Measurements from ENCODE around the gene ARHGEF3.
"Not testable (repeated sequence)": the region's sequence is repeated elsewhere in the genome, so short reads cannot be mapped to it uniquely, and the experiment has no call there.

Gene ARHGEF3

DNA sequence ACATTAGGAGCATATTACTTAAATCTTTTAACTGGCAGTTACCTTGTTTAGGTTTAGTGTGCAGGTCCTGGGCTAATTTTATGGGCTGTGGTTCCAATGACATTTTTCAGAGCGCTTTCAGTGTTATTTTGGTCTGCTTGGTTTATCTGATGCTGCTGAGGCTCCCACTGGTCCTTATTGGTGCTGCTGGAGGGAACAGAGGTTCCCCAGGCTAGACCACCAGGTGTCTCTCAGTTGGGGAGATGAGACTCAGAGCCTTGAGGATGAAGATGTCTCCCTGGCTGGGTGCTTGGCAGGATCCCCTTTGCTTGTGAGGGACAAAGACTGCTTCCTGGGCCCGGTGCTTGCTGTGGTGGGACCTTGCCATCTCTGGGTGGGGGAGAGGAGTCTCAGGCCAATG, 90.4 kb downstream of the ARHGEF3 start:
- DNase-seq = no peak

DNA sequence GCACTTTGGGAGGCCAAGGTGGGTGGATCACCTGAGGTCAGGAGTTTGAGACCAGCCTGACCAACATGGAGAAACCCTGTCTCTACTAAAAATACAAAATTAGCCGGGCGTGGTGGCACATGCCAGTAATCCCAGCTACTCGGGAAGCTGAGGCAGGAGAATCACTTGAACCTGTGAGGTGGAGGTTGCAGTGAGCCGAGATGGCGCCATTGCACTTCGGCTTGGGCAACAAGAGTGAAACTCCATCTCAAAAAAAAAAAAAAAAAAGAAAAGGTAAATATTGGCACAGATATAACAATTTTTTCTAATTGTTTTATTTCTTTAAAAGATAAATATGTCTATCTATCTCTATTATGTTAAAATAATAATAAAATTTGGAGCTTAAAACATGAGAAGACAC, 94.3 kb downstream of the ARHGEF3 start:
- not testable (repeated sequence) for DNase-seq

GRCh38 chr3:56706629-56707028, 95.1 kb downstream of the ARHGEF3 start:
- DNase-seq = no peak

- DNase-seq = peak in 1 of 2 donors; percentile 24
Observed at GRCh38 chr3:56704706-56705105, 97.0 kb downstream of the ARHGEF3 start.

DNA sequence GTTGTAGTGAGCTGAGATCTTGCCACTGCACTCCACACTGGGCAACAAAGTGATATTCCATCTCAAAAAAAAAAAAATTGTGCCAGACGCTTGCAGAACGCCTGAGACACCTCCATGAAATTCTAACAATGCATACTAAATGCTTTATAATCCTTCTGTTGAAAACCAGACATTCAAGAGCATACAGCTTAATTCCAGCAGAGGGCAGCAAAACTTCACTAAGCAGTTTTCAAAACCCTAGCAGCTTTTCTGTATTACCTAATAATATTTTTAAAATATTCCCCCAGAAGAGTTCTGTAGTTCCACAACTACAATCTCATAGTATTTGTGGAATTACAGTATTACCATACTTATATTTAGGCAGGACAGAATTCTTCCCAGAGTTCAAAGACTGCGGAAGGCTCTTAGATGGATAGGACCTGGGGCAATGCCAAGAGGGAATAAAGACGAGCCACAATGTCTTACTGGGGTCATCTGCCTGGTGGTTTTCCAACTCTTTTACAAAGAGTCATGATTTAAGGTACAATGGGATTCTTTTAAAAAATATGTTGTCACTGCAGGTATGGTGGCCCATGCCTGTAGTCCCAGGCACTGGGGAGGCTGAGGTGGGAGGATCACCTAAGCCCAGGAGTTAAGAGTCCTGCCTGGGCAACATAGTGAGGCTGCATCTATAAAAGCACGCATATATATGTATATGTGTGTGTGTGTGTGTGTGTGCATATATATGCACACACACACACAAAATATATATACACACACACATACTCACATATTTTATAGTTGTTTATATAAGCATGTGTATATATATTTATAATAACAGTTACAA, 99.0 kb downstream of the ARHGEF3 start:
- DNase-seq = peak in 1 of 2 donors; percentile 69

- no peak for DNase-seq
Observed at GRCh38 chr3:56700151-56700550, 101.6 kb downstream of the ARHGEF3 start.

DNA sequence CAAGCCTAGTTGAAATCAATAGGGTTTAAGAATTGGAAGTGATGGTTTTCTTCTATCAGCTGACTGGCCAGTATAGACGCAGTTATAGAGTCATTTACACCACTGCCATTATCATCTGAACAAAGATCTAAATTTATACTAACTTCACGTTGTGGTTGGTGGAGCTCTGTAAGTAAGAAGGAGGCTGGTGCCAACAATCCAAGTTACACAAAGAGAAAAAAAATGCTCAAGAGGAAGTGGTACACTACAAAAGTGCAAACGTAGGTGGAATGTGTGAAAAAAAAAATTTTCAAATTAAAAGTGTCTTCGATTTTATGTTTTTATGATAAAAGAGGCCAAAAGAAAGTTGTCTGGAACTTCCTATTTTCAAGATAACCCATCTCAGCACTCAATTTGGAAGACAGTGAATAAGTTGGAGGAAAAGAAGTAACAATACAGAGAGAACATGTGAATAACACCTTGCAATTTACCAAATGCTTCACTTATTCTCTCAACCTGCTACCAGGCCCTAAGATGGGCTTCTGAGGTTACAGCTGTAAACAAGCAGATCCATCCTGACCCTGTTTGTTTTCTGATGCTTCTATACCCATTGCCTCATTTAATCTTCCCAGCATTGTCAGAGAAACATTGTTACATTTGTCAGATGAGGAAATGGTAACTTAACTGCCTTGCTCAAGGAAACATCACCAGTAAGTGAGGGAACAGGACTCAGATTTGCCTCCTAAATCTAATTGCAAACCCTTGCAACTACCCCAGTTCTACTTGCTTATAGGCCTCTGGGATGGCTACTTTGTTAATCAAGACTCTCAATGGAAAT, 106.7 kb downstream of the ARHGEF3 start:
- peak in 1 of 2 donors; percentile 4 for DNase-seq

GRCh38 chr3:56693750-56694149, 108.0 kb downstream of the ARHGEF3 start:
- DNase-seq = peak in 1 of 2 donors; percentile 33

GRCh38 chr3:56692520-56693433, 109.0 kb downstream of the ARHGEF3 start:
- DNase-seq = peak in 1 of 2 donors; percentile 59

- DNase-seq = not testable (repeated sequence)
Observed at GRCh38 chr3:56692001-56692365, 109.8 kb downstream of the ARHGEF3 start.

GRCh38 chr3:56691165-56692000, 110.4 kb downstream of the ARHGEF3 start:
- no peak for DNase-seq

- DNase-seq = no peak
Observed at GRCh38 chr3:56689303-56689702, 112.4 kb downstream of the ARHGEF3 start.

DNA sequence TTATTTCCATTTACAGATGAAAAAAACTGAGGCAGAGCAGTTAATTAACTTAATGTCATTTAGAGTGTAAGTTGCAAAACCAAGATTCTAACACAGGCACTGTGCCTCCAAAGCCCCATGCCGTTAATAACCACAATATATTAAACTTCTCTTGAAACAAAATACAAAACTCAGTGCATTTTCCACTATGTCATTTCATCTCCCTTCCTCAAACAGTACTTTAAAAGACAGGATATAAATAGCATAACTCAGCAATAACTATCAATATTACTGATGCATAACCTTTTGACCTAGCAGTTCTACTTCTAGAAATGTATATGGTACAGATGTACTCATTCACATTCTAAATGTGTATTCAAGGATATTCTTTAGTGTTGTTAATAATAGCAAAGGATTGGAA, 113.6 kb downstream of the ARHGEF3 start:
- no peak for DNase-seq

DNA sequence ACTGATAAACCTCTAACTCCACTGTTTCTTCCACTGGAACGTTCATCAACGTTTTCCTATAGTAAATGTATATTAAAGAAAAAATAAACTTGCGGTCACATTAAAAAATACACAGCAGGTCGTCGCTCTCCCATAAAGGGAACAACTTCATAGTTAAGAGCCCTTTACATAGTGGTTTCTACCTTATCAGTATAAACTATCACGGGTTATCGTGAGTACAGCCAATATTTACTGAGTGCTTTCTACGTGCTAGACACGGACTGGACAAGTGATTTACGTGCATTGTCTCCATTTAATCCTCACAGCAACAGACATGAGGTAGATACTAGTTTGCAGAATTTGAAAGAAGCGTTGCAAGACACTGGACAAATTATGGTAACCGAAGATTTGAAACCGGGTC, 117.7 kb downstream of the ARHGEF3 start:
- DNase-seq = no peak

GRCh38 chr3:56683122-56683817, 118.5 kb downstream of the ARHGEF3 start, which contains the start of gene TASOR:
Gene TASOR (minus strand): TSS chr3:56683265. CDS start chr3:56683006, 259 bp downstream.
- DNase-seq = peak; percentile 29 to 87

- DNase-seq = peak; percentile 72 to 87
Observed at GRCh38 chr3:56682462-56683121, 119.2 kb downstream of the ARHGEF3 start.

GRCh38 chr3:56681984-56682461, 119.7 kb downstream of the ARHGEF3 start:
- DNase-seq = no peak

DNA sequence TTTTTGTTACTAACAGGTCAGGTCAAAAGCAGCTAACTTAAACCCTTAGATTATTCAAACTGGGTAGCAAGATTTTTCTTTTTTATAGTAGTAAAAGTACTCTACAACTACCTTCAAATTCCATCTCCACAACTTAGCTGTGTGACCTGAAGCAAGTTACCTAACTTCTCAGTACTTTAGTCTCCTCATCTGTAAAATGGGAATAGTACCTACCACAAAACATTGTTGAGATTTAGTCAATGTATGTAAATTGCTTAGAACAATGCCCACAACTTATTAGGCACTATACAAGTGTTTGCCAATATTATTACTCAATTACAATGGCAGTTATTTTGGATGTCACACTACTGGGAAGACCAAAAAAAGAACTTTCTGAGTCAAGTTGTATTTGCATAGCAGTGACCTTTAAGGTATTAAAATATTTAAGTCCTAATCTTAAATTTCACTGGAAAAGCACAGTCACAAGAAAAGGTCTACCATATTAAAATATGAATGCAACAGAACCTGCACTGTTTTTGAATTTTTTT, 121.6 kb downstream of the ARHGEF3 start:
- no peak for DNase-seq
